H9 (cell line): ENCODE results near the gene CARD19. TPM values are rescaled to one million over a fixed set of nuclear protein-coding genes. Genes with fewer than 3 reads are reported as not detected.

Experiments
- DNase-seq: peaks from one replicate; pipeline ENCODE4 v3.0.0-alpha.2; 2017
- H2AFZ ChIP-seq: one replicate; pipeline ENCODE4 v1.6.1; 2013; ENCODE audit warnings: mild to moderate bottlenecking, low read length, control low read depth, moderate library complexity
- H2AK5ac ChIP-seq: 2 replicates; pipeline ENCODE4 v1.6.1; 2013; ENCODE audit warnings: low read length, control low read depth, mixed read lengths; ENCODE audit not compliant: insufficient read length
- H2BK120ac ChIP-seq: one replicate; pipeline ENCODE4 v1.6.1; 2013; ENCODE audit warnings: low read depth, mild to moderate bottlenecking, low read length, control low read depth, inconsistent platforms; ENCODE audit not compliant: poor library complexity, severe bottlenecking
- H2BK12ac ChIP-seq: 2 replicates; pipeline ENCODE4 v1.6.1; 2013; ENCODE audit warnings: low read length, control low read depth, mixed read lengths, low read depth; ENCODE audit not compliant: insufficient read length
- H2BK15ac ChIP-seq: 2 replicates; pipeline ENCODE4 v1.6.1; 2013; ENCODE audit warnings: low read depth, low read length, control low read depth
- H2BK20ac ChIP-seq: one replicate; pipeline ENCODE4 v1.6.1; 2013; ENCODE audit warnings: low read depth, mild to moderate bottlenecking, low read length, control low read depth, inconsistent platforms; ENCODE audit not compliant: poor library complexity, severe bottlenecking
- H2BK5ac ChIP-seq: 2 replicates; pipeline ENCODE4 v1.6.1; 2013; ENCODE audit warnings: low read length, control low read depth, mixed read lengths; ENCODE audit not compliant: insufficient read length
- H3K14ac ChIP-seq: 2 replicates; pipeline ENCODE4 v1.6.1; 2013; ENCODE audit warnings: low read length, control low read depth; ENCODE audit not compliant: insufficient read depth
- H3K18ac ChIP-seq: 2 replicates; pipeline ENCODE4 v1.6.1; 2013; ENCODE audit warnings: low read depth, mild to moderate bottlenecking, mixed read lengths, low read length, control low read depth; ENCODE audit not compliant: insufficient read length
- H3K23ac ChIP-seq: 2 replicates; pipeline ENCODE4 v1.6.1; 2013; ENCODE audit warnings: low read length, control low read depth, mixed read lengths, low read depth; ENCODE audit not compliant: insufficient read length
- H3K23me2 ChIP-seq: 2 replicates; pipeline ENCODE4 v1.6.1; 2013; ENCODE audit warnings: low read depth, mild to moderate bottlenecking, mixed read lengths, low read length, control low read depth; ENCODE audit not compliant: insufficient read length, poor library complexity, severe bottlenecking
- H3K27ac ChIP-seq: 2 replicates; pipeline ENCODE4 v1.5.1; 2013; ENCODE audit warnings: low read length, control low read depth, mixed read lengths, low read depth; ENCODE audit not compliant: insufficient read length
- H3K27me3 ChIP-seq: 2 replicates; pipeline ENCODE4 v1.6.1; 2013; ENCODE audit warnings: low read length, control low read depth, inconsistent platforms; ENCODE audit not compliant: insufficient read depth
- H3K4ac ChIP-seq: 2 replicates; pipeline ENCODE4 v1.6.1; 2013; ENCODE audit warnings: low read depth, mild to moderate bottlenecking, control low read depth, inconsistent platforms, low read length, moderate library complexity
- H3K4me1 ChIP-seq: 2 replicates; pipeline ENCODE4 v1.6.1; 2013; ENCODE audit warnings: low read length, control low read depth, inconsistent platforms; ENCODE audit not compliant: insufficient read depth
- H3K4me2 ChIP-seq: 2 replicates; pipeline ENCODE4 v1.6.1; 2013; ENCODE audit warnings: low read length, control low read depth, mixed read lengths; ENCODE audit not compliant: insufficient read length, insufficient read depth
- H3K56ac ChIP-seq: 2 replicates; pipeline ENCODE4 v1.6.1; 2013; ENCODE audit warnings: low read depth, mild to moderate bottlenecking, mixed read lengths, low read length, control low read depth; ENCODE audit not compliant: insufficient read length
- H3K79me1 ChIP-seq: 2 replicates; pipeline ENCODE4 v1.6.1; 2013; ENCODE audit warnings: low read depth, mild to moderate bottlenecking, moderate library complexity, low read length, control low read depth, inconsistent platforms; ENCODE audit not compliant: insufficient read depth, poor library complexity, severe bottlenecking
- H3K79me2 ChIP-seq: 2 replicates; pipeline ENCODE4 v1.6.1; 2013; ENCODE audit warnings: low read length, control low read depth, inconsistent platforms; ENCODE audit not compliant: insufficient read depth
- H3K9ac ChIP-seq: 2 replicates; pipeline ENCODE4 v1.6.1; 2013; ENCODE audit warnings: low read length, control low read depth, mixed read lengths; ENCODE audit not compliant: insufficient read length; ENCODE audit errors: extremely low read depth
- H3K9me3 ChIP-seq: one replicate; pipeline ENCODE4 v1.6.1; 2013; ENCODE audit warnings: low read depth, low read length, inconsistent platforms; ENCODE audit not compliant: control insufficient read depth
- H3T11ph ChIP-seq: one replicate; pipeline ENCODE4 v1.6.1; 2013; ENCODE audit warnings: mild to moderate bottlenecking, low read length, control low read depth, inconsistent platforms
- H4K20me1 ChIP-seq: one replicate; pipeline ENCODE4 v1.6.1; 2013; ENCODE audit not compliant: control insufficient read depth, insufficient read length, insufficient read depth
- H4K5ac ChIP-seq: 2 replicates; pipeline ENCODE4 v1.6.1; 2013; ENCODE audit warnings: low read depth, mild to moderate bottlenecking, mixed read lengths, low read length, control low read depth; ENCODE audit not compliant: insufficient read length
- H4K8ac ChIP-seq: replicated peaks from 2 replicates; pipeline ENCODE4 v1.6.1; 2013; ENCODE audit warnings: low read length, control low read depth, mixed read lengths, low read depth; ENCODE audit not compliant: insufficient read length
- H4K91ac ChIP-seq: 2 replicates; pipeline ENCODE4 v1.6.1; 2013; ENCODE audit warnings: low read depth, mild to moderate bottlenecking, moderate library complexity, mixed read lengths, low read length, control low read depth; ENCODE audit not compliant: insufficient read length
- H3K27ac Mint-ChIP-seq, 3 experiments: 2 replicates in 2 of 3; 3 replicates in 1 of 3; pipeline ENCODE4 v1.8.0; 2020 to 2021; ENCODE audit warnings: mixed read lengths in 3 of 3, mild to moderate bottlenecking in 1 of 3, moderate library complexity in 1 of 3
- H3K27me3 Mint-ChIP-seq: 2 replicates; pipeline ENCODE4 v1.8.0; 2021; ENCODE audit warnings: low read depth, mild to moderate bottlenecking, moderate library complexity, mixed read lengths
- H3K36me3 Mint-ChIP-seq, 3 experiments: 2 replicates in 2 of 3; 3 replicates in 1 of 3; pipeline ENCODE4 v1.8.0; 2020 to 2021; ENCODE audit warnings: low read depth in 3 of 3, mixed read lengths in 3 of 3; ENCODE audit not compliant: insufficient read depth in 1 of 3
- H3K4me1 Mint-ChIP-seq, 2 experiments: 2 replicates each; pipeline ENCODE4 v1.8.0; 2020; ENCODE audit warnings: mixed read lengths in 2 of 2
- H3K4me3 Mint-ChIP-seq, 2 experiments: 2 replicates in 1 of 2; 3 replicates in 1 of 2; pipeline ENCODE4 v1.8.0; 2020 to 2021; ENCODE audit warnings: mild to moderate bottlenecking in 2 of 2, mixed read lengths in 2 of 2, moderate library complexity in 1 of 2
- H3K9me3 Mint-ChIP-seq, 2 experiments: 2 replicates in 1 of 2; 3 replicates in 1 of 2; pipeline ENCODE4 v1.8.0; 2020; ENCODE audit warnings: mild to moderate bottlenecking in 2 of 2, mixed read lengths in 2 of 2, moderate library complexity in 1 of 2
- CTCF ChIP-seq: fragments of 200-600 bp; sonication (generic); conservative IDR thresholded peaks from 3 replicates; pipeline ENCODE4 v1.8.0; 2021; ENCODE audit warnings: antibody characterized with exemption, mild to moderate bottlenecking
- WGBS: extraction: QIAGEN DNeasy Blood & Tissue Kit; methylation state at CpG from one replicate; pipeline ENCODE4 v1.1.7; 2013; ENCODE audit warnings: missing lambda C conversion rate, low lambda C conversion rate, mixed read lengths; ENCODE audit not compliant: insufficient read length; ENCODE audit errors: extremely low coverage; 5-methylcytosine and 5-hydroxymethylcytosine counted together
- total RNA-seq: library from RNA; stranded (reverse); gene quantifications from 2 replicates; pipeline ENCODE4 v1.2.1, GENCODE V29; 2021

Gene CARD19
- total RNA-seq, 1 experiment from 2014 or later = 21.4 TPM

- no peak overlapping the region for H3K4me2 ChIP-seq
- WGBS = no CpG with 5 or more reads among the region's 18 CpGs
These were observed 15.5 kb downstream of the CARD19 start for GRCh38 chr9:93111371-93112115.

More at GRCh38 chr9:93111371-93112115, 15.5 kb downstream of the CARD19 start:
- Mint-ChIP-seq H3K4me3 (no peak overlapping the region), H3K27ac (no peak overlapping the region), H3K36me3 (peaks cover 0 to 8% (median 3%) of the 10 kb centered on the region in 3 experiments; a peak in 5 of 7 replicates), H3K27me3 (no peaks in the 10 kb centered on the region), H3K4me1 (peaks cover 15 to 20% of the 10 kb centered on the region in 2 experiments), H3K9me3 (no peaks in the 10 kb centered on the region)
- Histone ChIP-seq H4K20me1 (no peaks in the 10 kb centered on the region), H3K27me3 (no peaks in the 10 kb centered on the region), H3K4me1 (no peaks in the 10 kb centered on the region), H2AFZ (no peak overlapping the region), H2AK5ac (no peak overlapping the region), H3K79me1 (peaks cover 3% of the 10 kb centered on the region), H2BK20ac (no peak overlapping the region), H2BK5ac (no peak overlapping the region), H2BK15ac (no peak overlapping the region), H3K56ac (no peak overlapping the region), H2BK120ac (no peak overlapping the region), H4K8ac (no peak overlapping the region), H4K91ac (no peak overlapping the region), H3K23ac (no peak overlapping the region), H3K9ac (no peak overlapping the region), H4K5ac (no peak overlapping the region), H2BK12ac (no peak overlapping the region), H3K4ac (no peak overlapping the region), H3K9me3 (no peaks in the 10 kb centered on the region), H3K27ac (no peak overlapping the region), H3K14ac (no peak overlapping the region), H3K23me2 (no peaks in the 10 kb centered on the region), H3T11ph (no peak overlapping the region), H3K18ac (no peak overlapping the region), H3K79me2 (no peaks in the 10 kb centered on the region)
- no peak for DNase-seq
- no peak for TF ChIP-seq CTCF
